H1 (cell line): ENCODE results near the gene SLC9A7. TPM values are rescaled to one million over a fixed set of nuclear protein-coding genes. Genes with fewer than 3 reads are reported as not detected.

Source experiments
- CTCF ChIA-PET: fragments of 300-600 bp; sonication (Branson Sonifier 250); formaldehyde crosslinking; loops from one replicate; lab custom pipeline; 2021; ENCODE audit not compliant: partially characterized antibody; lab: Charles Lee
- POLR2A ChIA-PET: fragments of 300-600 bp; sonication (Branson Sonifier 250); formaldehyde crosslinking; loops from one replicate; lab custom pipeline; 2021; ENCODE audit warnings: inconsistent platforms; ENCODE audit not compliant: partially characterized antibody; lab: Charles Lee
- DNase-seq, 2 experiments: peaks; one replicate each; pipeline versions ENCODE4 v3.0.0 to v3.0.0-alpha.2; 2010 to 2022; ENCODE audit warnings: low spot score in 2 of 2, low read depth in 1 of 2, mixed read lengths in 1 of 2
- FAIRE-seq: peaks from 2 replicates; lab custom pipeline; 2011; peaks lifted over from hg19 to GRCh38; lab: Jason Lieb, UNC
- H2AFZ ChIP-seq: 2 replicates; pipeline ENCODE4 v1.8.1; 2012; ENCODE audit warnings: low read length, inconsistent platforms
- H2AK5ac ChIP-seq: 2 replicates; pipeline ENCODE4 v1.6.1; 2013; ENCODE audit warnings: low read depth, low read length
- H2BK120ac ChIP-seq: replicated peaks from 2 replicates; pipeline ENCODE3; 2013; ENCODE audit warnings: low read depth, low read length, inconsistent platforms
- H2BK12ac ChIP-seq: 2 replicates; pipeline ENCODE4 v1.6.1; 2013; ENCODE audit warnings: low read depth, low read length
- H2BK15ac ChIP-seq: 2 replicates; pipeline ENCODE4 v1.6.1; 2013; ENCODE audit warnings: low read length
- H2BK20ac ChIP-seq: 2 replicates; pipeline ENCODE4 v1.6.1; 2013; ENCODE audit warnings: low read length
- H2BK5ac ChIP-seq: 2 replicates; pipeline ENCODE4 v1.6.1; 2013; ENCODE audit warnings: low read depth, low read length
- H3K14ac ChIP-seq: 2 replicates; pipeline ENCODE4 v1.6.1; 2013; ENCODE audit warnings: inconsistent platforms; ENCODE audit not compliant: insufficient read length
- H3K18ac ChIP-seq: 2 replicates; pipeline ENCODE4 v1.6.1; 2013; ENCODE audit warnings: low read length; ENCODE audit errors: extremely low read depth
- H3K23ac ChIP-seq: 2 replicates; pipeline ENCODE4 v1.6.1; 2013; ENCODE audit warnings: inconsistent platforms; ENCODE audit not compliant: insufficient read length
- H3K23me2 ChIP-seq: 2 replicates; pipeline ENCODE4 v1.6.1; 2013; ENCODE audit warnings: low read depth, low read length
- H3K27ac ChIP-seq: 2 replicates; pipeline ENCODE4 v1.6.1; 2011; ENCODE audit warnings: low read depth, low read length, inconsistent platforms
- H3K27me3 ChIP-seq, 4 experiments: replicated peaks in 1 of 4; 1 replicate in 1 of 4; 2 replicates in 3 of 4; pipeline versions ENCODE4 v1.6.1 to v1.8.1; 2011 to 2013; ENCODE audit warnings: low read length in 3 of 4, mild to moderate bottlenecking in 3 of 4, inconsistent platforms in 2 of 4, mixed read lengths in 2 of 4, moderate library complexity in 1 of 4; ENCODE audit not compliant: control insufficient read depth in 3 of 4, insufficient read depth in 3 of 4; ENCODE audit errors: extremely low read depth in 1 of 4
- H3K36me3 ChIP-seq, 4 experiments: 2 replicates each; pipeline versions ENCODE4 v1.6.1 to v1.8.1; 2011 to 2013; ENCODE audit warnings: mild to moderate bottlenecking in 4 of 4, low read length in 3 of 4, moderate library complexity in 2 of 4, control low read depth in 1 of 4, inconsistent platforms in 1 of 4; ENCODE audit not compliant: insufficient read depth in 4 of 4, control insufficient read depth in 2 of 4
- H3K4ac ChIP-seq: replicated peaks from 2 replicates; pipeline ENCODE3; 2013; ENCODE audit warnings: low read length, low read depth, mixed read lengths, inconsistent platforms; ENCODE audit not compliant: insufficient read length
- H3K4me1 ChIP-seq, 4 experiments: replicated peaks in 1 of 4; 1 replicate in 1 of 4; 2 replicates in 3 of 4; pipeline versions ENCODE4 v1.6.1 to v1.8.1; 2011 to 2013; ENCODE audit warnings: low read length in 3 of 4, inconsistent platforms in 2 of 4, mixed read lengths in 1 of 4; ENCODE audit not compliant: insufficient read depth in 4 of 4, control insufficient read depth in 3 of 4
- H3K4me2 ChIP-seq, 2 experiments: 2 replicates each; pipeline versions ENCODE4 v1.6.1 to v1.8.1; 2011 to 2013; ENCODE audit warnings: low read depth in 2 of 2, low read length in 2 of 2, control low read depth in 1 of 2, inconsistent platforms in 1 of 2, mild to moderate bottlenecking in 1 of 2; ENCODE audit not compliant: insufficient read depth in 1 of 2
- H3K4me3 ChIP-seq, 4 experiments: fragments of 200-600, 300-600 bp in 1 of 4; sonication (generic), shearing (Covaris generic), sonication (Bioruptor Twin) in 1 of 4; 2 replicates each; pipeline versions ENCODE4 v1.5.1 to v1.8.1; 2011 to 2016; ENCODE audit warnings: low read length in 4 of 4, low read depth in 3 of 4, control low read depth in 2 of 4, inconsistent platforms in 2 of 4, mild to moderate bottlenecking in 2 of 4, mixed read lengths in 1 of 4, moderate library complexity in 1 of 4; ENCODE audit not compliant: insufficient read depth in 2 of 4; ENCODE audit errors: extremely low read depth in 1 of 4
- H3K56ac ChIP-seq: replicated peaks from 2 replicates; pipeline ENCODE3; 2013; ENCODE audit warnings: low read depth, mild to moderate bottlenecking, mixed read lengths, low read length, inconsistent platforms; ENCODE audit not compliant: insufficient read length
- H3K79me1 ChIP-seq: 2 replicates; pipeline ENCODE4 v1.6.1; 2013; ENCODE audit warnings: low read depth, low read length, control low read depth
- H3K79me2 ChIP-seq, 2 experiments: 2 replicates each; pipeline versions ENCODE4 v1.6.1 to v1.8.1; 2012 to 2013; ENCODE audit warnings: low read length in 2 of 2, mild to moderate bottlenecking in 2 of 2, inconsistent platforms in 1 of 2; ENCODE audit not compliant: insufficient read depth in 2 of 2, control insufficient read depth in 1 of 2
- H3K9ac ChIP-seq, 4 experiments: replicated peaks in 1 of 4; 1 replicate in 1 of 4; 2 replicates in 3 of 4; pipeline versions ENCODE4 v1.6.1 to v1.8.1; 2011 to 2013; ENCODE audit warnings: low read depth in 3 of 4, low read length in 3 of 4, control low read depth in 2 of 4, mild to moderate bottlenecking in 2 of 4, moderate library complexity in 2 of 4, inconsistent platforms in 1 of 4; ENCODE audit errors: extremely low read depth in 1 of 4
- H3K9me3 ChIP-seq, 2 experiments: 2 replicates each; pipeline versions ENCODE4 v1.6.1 to v1.8.1; 2012 to 2013; ENCODE audit warnings: mild to moderate bottlenecking in 2 of 2, moderate library complexity in 2 of 2, control low read depth in 1 of 2, inconsistent platforms in 1 of 2, low read depth in 1 of 2, low read length in 1 of 2, mixed read lengths in 1 of 2; ENCODE audit not compliant: insufficient read depth in 2 of 2
- H4K20me1 ChIP-seq, 2 experiments: replicated peaks in 1 of 2; 2 replicates each; pipeline versions ENCODE3 to v1.8.1; 2011 to 2013; ENCODE audit warnings: inconsistent platforms in 2 of 2, low read length in 2 of 2, mild to moderate bottlenecking in 1 of 2; ENCODE audit not compliant: insufficient read depth in 2 of 2, control insufficient read depth in 1 of 2
- H4K5ac ChIP-seq: 2 replicates; pipeline ENCODE4 v1.6.1; 2013; ENCODE audit warnings: low read length, low read depth, mixed read lengths, inconsistent platforms; ENCODE audit not compliant: insufficient read length
- H4K8ac ChIP-seq: 2 replicates; pipeline ENCODE4 v1.8.0; 2013; ENCODE audit warnings: mild to moderate bottlenecking, moderate library complexity, low read length, inconsistent platforms; ENCODE audit not compliant: insufficient read depth; ENCODE audit errors: extremely low read depth
- H4K91ac ChIP-seq: replicated peaks from 2 replicates; pipeline ENCODE3; 2013; ENCODE audit warnings: low read length, mixed read lengths, inconsistent platforms; ENCODE audit not compliant: insufficient read length
- BCL11A ChIP-seq, 2 experiments: IDR thresholded peaks; one replicate each; pipeline ENCODE4 v1.6.1; 2011; ENCODE audit warnings: low read depth in 2 of 2, low read length in 2 of 2, mild to moderate bottlenecking in 2 of 2
- CTBP2 ChIP-seq: IDR thresholded peaks from 2 replicates; pipeline ENCODE4 v1.7.0; 2011; ENCODE audit warnings: borderline replicate concordance, mild to moderate bottlenecking, moderate library complexity, mixed read lengths, low read length; ENCODE audit not compliant: insufficient read depth, insufficient read length
- TAF1 ChIP-seq: IDR thresholded peaks from 2 replicates; pipeline ENCODE4 v1.6.1; 2011; ENCODE audit warnings: mild to moderate bottlenecking, low read depth, low read length
- YY1 ChIP-seq: IDR thresholded peaks from 2 replicates; pipeline ENCODE4 v1.6.1; 2011; ENCODE audit warnings: low read depth, mild to moderate bottlenecking, low read length
- whole genome bisulfite sequencing, 2 experiments: shearing (Covaris generic) in 1 of 2; methylation state at CpG; one replicate each; pipeline versions ENCODE4 v1.1.6 to v1.1.7; 2013 to 2015; ENCODE audit warnings: low lambda C conversion rate in 2 of 2, mixed read lengths in 2 of 2, inconsistent platforms in 1 of 2, low coverage in 1 of 2, missing lambda C conversion rate in 1 of 2; ENCODE audit not compliant: insufficient replicate concordance in 2 of 2, insufficient coverage in 1 of 2, insufficient read length in 1 of 2; ENCODE audit errors: extremely low coverage in 1 of 2, missing lambda C conversion rate in 1 of 2; 5-methylcytosine and 5-hydroxymethylcytosine counted together
- polyA plus RNA-seq, 7 experiments: library from polyadenylated mRNA; depleted of rRNA in 3 of 7; stranded (reverse) in 5 of 7; unstranded in 2 of 7; fragments of >200 nt in 5 of 7; fragments of 200-250 nt in 2 of 7; gene quantifications; 1 replicate in 5 of 7; 2 replicates in 1 of 7; 4 replicates in 1 of 7; pipeline versions ENCODE4 v1.2.1 to v1.2.3, GENCODE V29; 2011 to 2013; ENCODE audit warnings: missing spikeins in 2 of 7, mixed read lengths in 2 of 7
- total RNA-seq: library from RNA; stranded (reverse); fragmentation: NEBNext Ultra II Directional; extraction: Animal tissue kit (Norgen Biotek cat#: 25700); gene quantifications from 2 replicates; pipeline ENCODE4 v1.2.1, GENCODE V29; 2021

The SLC9A7 gene
- total and polyA plus RNA-seq, 2 of the 8 experiments (the other 6 are each of a cell fraction or from before 2014, with no cell fraction given), result 6.7 to 17.2 TPM

GRCh38 chrX:46589977-46590723 is 168.8 kb downstream of the SLC9A7 start:
- no peak overlapping the region for H3K56ac ChIP-seq
- H3K14ac ChIP-seq, result no peak overlapping the region
- peaks cover 0 to 54% of the 10 kb centered on the region in 2 experiments; a peak in 2 of 4 replicates for H3K79me2 ChIP-seq
- DNase-seq, result no peak
- no peaks in the 10 kb centered on the region for H3K27me3 ChIP-seq
- FAIRE-seq, result no peak
- no peak overlapping the region for H3K4me2 ChIP-seq
- H3K9me3 ChIP-seq, result no peaks in the 10 kb centered on the region
- H2BK12ac ChIP-seq, result no peak overlapping the region
- H4K20me1 ChIP-seq, result no peaks in the 10 kb centered on the region
- H2BK5ac ChIP-seq, result no peak overlapping the region
- no peak overlapping the region for H3K4ac ChIP-seq
- H3K18ac ChIP-seq, result no peak overlapping the region
- H3K79me1 ChIP-seq, result no peaks in the 10 kb centered on the region
- no peak overlapping the region for H3K23ac ChIP-seq
- no peak overlapping the region for H2AFZ ChIP-seq
- H3K36me3 ChIP-seq, result no peaks in the 10 kb centered on the region
- 83% methylated on average over 5 of the region's 7 CpGs; no CpG with 5 or more reads in 1 of the 2 experiments for WGBS, 2 experiments
- TF ChIP-seq CTBP2, result no peak
- TF ChIP-seq TAF1, result no peak
- TF ChIP-seq YY1, result no peak
- no peak for TF ChIP-seq BCL11A (IDR thresholded peaks at IDR 0.05; ENCODE audit: low read depth in 2 of 2, low read length in 2 of 2)
- TF ChIP-seq, all 59 proteins: peak for 0
- CTCF ChIA-PET, result interaction anchor here (0.6 to 0.9 kb wide), 3 partner anchors 12 to 395 kb away, joined by 3 to 4 read pairs (median 3); no protein-coding TSS in a partner anchor
- Histone ChIP-seq H2BK15ac (no peak overlapping the region), H3K23me2 (no peaks in the 10 kb centered on the region), H2AK5ac (no peak overlapping the region), H3K4me3 (no peak overlapping the region), H3K27ac (no peak overlapping the region), H2BK120ac (no peak overlapping the region), H4K8ac (no peak overlapping the region), H4K91ac (no peak overlapping the region), H4K5ac (no peak overlapping the region), H2BK20ac (no peak overlapping the region), H3K9ac (no peak overlapping the region), H3K4me1 (peaks cover 0 to 9% (median 4%) of the 10 kb centered on the region in 4 experiments; a peak in 3 of 7 replicates)
- POLR2A ChIA-PET, result interaction anchor here (0.6 to 1.1 kb wide), 3 partner anchors 12 to 13 kb away, joined by 3 to 4 read pairs (median 3); no protein-coding TSS in a partner anchor
